Measurements from ENCODE around the gene NXPH1.
A peak's percentile ranks its signal among the peaks of the same experiment; 100 is the strongest.

Gene NXPH1

DNA sequence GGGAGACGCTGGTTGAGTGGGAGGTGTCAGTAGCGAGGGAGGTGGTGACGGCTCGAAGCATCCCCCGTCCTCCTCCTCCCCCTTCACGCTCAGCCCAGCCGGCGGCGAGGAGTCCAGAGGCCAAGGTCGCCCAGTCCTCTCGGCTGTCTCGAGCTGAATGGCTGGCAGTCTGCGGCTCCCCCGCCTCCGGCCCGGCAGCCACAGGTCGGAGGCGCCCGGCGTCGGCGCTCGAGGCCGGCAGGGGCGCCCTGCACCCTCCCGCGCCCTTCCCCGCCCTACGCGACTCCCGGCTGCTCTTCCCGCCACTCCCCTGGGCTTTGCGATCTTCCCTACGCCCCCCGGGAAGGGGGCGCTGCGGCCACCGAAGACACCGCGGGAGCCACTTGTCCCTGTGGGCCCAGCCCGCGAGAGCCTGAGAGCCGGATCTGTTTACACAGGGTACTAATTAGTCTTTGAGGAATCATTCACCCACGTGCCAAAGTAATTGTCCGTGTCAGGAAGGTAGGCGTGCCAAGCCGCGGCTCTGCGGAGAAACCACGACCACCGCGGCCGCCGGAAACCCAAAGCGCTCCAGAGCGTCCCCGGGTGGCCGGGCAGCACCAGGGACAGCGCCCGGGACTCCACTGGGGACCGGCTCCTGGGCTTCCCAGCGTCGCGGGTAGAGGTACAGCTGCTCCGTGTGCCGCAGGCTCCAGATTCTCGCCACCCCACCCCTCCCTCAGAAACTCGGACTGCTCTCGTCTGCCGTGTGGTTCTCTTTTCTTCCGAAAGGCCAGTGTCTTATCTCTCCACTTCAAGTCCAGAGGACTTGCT, at the start of gene NXPH1:
Gene NXPH1, plus strand, starts transcription at position 133 of the 813 bp plus-strand sequence.
- peak; percentile 12 to 21 for DNase-seq

DNA sequence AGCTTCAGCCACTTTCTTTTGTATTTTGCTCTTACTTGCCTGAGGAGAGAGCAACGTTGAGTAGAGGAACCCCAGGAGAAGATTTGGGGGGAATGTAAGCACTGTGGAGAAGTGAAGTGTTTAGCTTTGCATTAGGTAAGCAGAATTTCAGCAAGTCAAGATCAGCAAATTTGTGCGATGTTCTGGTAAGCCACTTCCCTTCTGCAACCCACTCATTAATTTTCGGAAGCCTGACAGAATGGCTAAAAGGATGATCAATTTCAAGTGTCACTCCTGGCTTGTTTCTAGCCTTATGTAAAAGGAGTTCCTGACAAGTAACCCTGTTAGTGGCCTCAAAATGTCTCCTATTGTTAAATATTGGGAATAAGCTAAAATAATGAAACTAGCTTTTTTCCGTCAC, 48.5 kb upstream of the NXPH1 start:
- no peak for DNase-seq
- TF ChIP-seq POLR2A (IDR thresholded peaks at IDR 0.05; ENCODE audit: low read length) (no peak), GATA1 (IDR thresholded peaks at IDR 0.05; ENCODE audit: low read depth, low read length) (no peak)

More for the DNA sequence above, at the start of gene NXPH1:
- TF ChIP-seq GATA1 (IDR thresholded peaks at IDR 0.05; ENCODE audit: low read depth, low read length) (no peak), POLR2A (IDR thresholded peaks at IDR 0.05; ENCODE audit: low read length) (no peak)

- TF ChIP-seq POLR2A (IDR thresholded peaks at IDR 0.05; ENCODE audit: low read length) (no peak), GATA1 (IDR thresholded peaks at IDR 0.05; ENCODE audit: low read depth, low read length) (no peak)
- DNase-seq = no peak
Measured at GRCh38 chr7:8386926-8387550, 46.4 kb upstream of the NXPH1 start.

DNA sequence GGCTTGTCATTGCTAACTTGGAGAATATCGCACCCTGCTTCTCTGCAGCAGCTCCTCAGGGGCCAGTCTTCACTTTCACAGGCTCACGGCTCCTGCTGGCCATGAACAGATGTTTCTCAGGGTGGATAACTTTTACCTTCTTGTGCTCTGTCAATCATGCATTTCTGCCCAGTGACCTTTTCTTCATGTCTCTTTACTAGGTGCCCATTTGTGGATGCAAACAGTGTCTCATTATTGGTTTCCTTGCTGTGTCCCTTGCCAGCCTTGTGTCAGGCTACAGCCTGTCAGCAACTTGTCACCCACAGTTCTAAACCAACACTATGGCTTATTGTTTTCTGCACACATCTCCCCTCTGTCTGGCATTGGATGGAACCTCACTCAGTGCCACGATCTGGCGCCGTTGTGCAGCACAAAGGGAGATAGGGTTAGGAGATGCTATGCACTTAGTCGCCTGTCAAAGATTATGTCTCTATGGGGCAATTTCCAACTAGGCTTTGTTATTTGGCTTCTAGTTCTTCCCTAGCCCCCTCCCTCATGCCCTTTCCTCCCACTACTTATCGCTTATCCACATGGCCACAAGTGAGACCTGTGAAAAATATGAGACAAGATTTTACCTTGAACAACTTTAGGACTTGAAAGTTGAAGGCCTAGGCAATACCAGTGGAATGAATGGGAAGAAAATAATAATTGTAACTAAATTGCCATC, 45.7 kb upstream of the NXPH1 start:
- DNase-seq = no peak
- no peak for TF ChIP-seq POLR2A (IDR thresholded peaks at IDR 0.05; ENCODE audit: low read length)
- TF ChIP-seq GATA1 (IDR thresholded peaks at IDR 0.05; ENCODE audit: low read depth, low read length) = no peak

DNA sequence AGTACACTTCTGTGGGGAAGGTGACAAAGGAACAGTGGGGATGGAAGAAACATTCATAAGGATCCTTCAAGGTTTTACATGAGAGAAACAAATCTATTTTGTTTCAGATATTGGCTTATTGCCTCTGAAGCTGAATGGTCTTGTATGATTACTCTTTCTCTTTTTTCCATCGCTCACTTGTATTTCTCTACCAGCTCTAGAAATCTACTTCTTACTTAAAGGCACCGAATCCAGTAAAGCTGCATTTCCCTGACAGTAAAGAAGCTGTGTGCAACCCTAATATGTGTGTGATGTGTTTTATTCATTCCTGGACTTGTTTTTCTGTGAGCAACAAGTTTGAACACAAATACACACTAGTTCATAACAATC, 45.2 kb upstream of the NXPH1 start:
- no peak for DNase-seq
- TF ChIP-seq GATA1 (IDR thresholded peaks at IDR 0.05; ENCODE audit: low read depth, low read length) = no peak
- no peak for TF ChIP-seq POLR2A (IDR thresholded peaks at IDR 0.05; ENCODE audit: low read length)

DNA sequence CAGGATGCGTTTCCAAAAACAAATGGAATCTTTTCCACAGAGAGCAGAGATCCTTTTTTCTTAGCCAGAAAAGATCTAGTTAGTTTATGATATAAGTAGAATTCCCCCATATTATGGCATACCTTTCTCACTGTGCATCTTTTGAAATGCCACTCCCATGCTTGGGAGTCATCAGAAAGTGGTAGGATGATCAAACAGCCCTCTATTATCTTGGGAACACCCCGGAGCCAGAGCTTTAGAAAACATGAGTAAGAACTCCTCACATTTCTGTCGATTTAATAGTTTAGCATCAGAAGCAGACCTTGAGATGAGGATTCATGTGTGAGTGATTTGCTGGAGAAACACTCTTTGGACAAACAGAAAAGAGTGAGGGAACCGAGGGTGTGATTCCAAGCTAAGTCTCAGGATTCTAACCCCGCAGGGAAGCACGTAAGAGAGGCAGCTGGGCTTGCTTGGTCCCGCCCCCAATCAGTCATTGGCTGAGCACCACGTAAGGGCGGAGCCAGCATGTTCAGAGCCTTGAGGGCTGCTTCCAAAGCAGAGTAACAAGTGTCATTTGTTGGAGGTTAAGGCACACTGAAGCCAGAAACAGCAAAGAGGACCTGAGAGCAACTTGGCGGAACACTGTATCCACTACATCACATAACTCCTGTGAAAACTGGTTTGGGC, 43.7 kb upstream of the NXPH1 start:
- TF ChIP-seq POLR2A (IDR thresholded peaks at IDR 0.05; ENCODE audit: low read length) = no peak
- no peak for TF ChIP-seq GATA1 (IDR thresholded peaks at IDR 0.05; ENCODE audit: low read depth, low read length)

DNA sequence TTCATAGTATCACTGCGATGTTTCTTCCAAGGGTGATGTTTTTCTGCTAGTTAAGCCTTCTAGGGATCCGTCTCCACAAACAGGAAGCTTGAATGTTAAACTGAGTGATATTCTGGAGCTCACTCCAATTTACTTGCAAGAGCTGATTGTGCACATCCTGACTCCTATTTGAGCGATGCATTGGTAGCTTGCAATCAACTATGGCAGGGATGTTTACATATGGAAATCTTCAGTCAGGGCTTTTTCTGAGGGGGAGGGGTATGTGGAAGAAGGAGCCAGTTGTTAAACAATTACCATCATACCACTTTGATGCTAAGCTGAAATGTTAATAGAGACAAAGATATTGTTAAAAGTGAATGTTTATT, 43.2 kb upstream of the NXPH1 start:
- no peak for TF ChIP-seq POLR2A (IDR thresholded peaks at IDR 0.05; ENCODE audit: low read length)
- no peak for TF ChIP-seq GATA1 (IDR thresholded peaks at IDR 0.05; ENCODE audit: low read depth, low read length)
- no peak for DNase-seq

More for the DNA sequence above, 43.7 kb upstream of the NXPH1 start:
- DNase-seq = peak; percentile 4 to 13

DNA sequence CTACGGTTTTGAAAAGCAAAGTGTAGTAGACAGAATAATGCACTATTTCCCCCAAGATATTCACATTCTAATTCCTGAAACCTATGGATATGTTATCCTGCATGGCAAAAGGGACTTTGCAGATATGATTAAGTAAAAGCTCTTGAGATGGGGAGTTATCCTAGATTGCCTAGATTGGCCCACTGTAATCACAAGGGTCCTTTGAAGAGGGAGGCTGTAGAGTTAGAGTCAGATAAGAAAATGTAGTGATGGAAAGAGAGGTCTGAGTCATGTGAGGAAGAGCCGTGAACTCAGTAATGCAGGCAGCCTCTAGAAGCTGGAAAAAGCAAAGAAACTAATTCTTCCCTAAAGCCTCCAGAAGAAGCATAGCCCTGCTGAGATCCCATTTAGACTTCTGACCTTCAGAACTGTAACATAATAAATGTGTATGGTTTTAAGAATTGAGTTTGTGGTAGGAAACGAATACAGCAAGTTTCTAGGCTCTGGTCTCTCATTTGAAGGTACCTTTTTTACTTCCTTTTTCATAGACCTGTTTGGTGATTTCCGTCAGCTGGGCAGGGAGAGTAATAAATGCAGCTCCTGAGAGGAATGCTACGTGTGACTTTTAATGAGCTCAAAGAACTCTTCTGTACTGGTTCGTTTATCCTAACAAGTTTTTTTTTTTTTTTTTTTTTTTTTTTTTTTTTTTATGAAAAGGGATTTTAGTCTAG, 41.9 kb upstream of the NXPH1 start:
- no peak for DNase-seq
- TF ChIP-seq GATA1 (IDR thresholded peaks at IDR 0.05; ENCODE audit: low read depth, low read length) = no peak
- TF ChIP-seq POLR2A (IDR thresholded peaks at IDR 0.05; ENCODE audit: low read length) = no peak

DNA sequence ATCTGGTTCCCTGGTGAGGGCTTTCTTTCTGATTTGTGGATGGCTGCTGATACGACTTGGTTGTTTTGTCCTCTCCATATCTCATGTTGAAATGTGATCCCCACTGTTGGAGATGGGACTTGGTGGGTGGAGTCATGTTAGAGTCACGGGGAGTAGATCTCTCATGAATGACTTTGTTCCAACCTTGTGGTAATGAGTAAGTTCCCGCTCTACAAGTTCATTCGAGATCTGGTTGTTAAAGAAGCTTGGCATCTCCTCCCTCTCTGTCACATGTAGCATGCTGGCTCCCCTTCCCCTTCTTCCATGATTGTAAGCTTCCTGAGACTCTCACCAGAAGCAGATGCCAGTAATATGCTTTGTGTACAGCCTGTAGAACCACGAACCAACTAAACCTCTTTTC, 37.1 kb upstream of the NXPH1 start:
- DNase-seq = no peak
- TF ChIP-seq GATA1 (IDR thresholded peaks at IDR 0.05; ENCODE audit: low read depth, low read length) (no peak), POLR2A (IDR thresholded peaks at IDR 0.05; ENCODE audit: low read length) (no peak)

GRCh38 chr7:8408871-8409270, 24.5 kb upstream of the NXPH1 start:
- TF ChIP-seq GATA1 (IDR thresholded peaks at IDR 0.05; ENCODE audit: low read depth, low read length) = no peak
- no peak for TF ChIP-seq POLR2A (IDR thresholded peaks at IDR 0.05; ENCODE audit: low read length)
- no peak for DNase-seq

GRCh38 chr7:8411103-8411502, 22.3 kb upstream of the NXPH1 start:
- DNase-seq = no peak
- TF ChIP-seq POLR2A (IDR thresholded peaks at IDR 0.05; ENCODE audit: low read length) = no peak

DNA sequence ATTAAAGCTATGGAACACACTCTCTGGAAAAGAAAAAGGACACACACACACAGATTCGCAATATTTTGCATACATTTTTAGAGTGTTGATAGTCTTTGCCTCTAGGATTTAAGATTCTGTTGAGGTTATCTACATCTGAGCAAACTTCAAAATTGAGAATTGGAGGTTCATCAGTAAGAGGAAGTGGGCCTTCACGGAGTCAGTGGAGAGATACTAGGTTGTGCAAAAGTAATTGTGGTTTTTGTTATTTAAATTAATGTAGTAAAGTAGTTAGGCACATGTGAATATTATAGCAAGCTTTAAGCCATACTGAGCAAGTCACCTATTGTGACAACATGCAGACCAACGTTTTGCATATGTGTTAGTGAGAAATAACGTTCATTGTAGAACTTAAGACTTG, 19.8 kb upstream of the NXPH1 start:
- TF ChIP-seq POLR2A (IDR thresholded peaks at IDR 0.05; ENCODE audit: low read length) = no peak
- no peak for TF ChIP-seq GATA1 (IDR thresholded peaks at IDR 0.05; ENCODE audit: low read depth, low read length)

DNA sequence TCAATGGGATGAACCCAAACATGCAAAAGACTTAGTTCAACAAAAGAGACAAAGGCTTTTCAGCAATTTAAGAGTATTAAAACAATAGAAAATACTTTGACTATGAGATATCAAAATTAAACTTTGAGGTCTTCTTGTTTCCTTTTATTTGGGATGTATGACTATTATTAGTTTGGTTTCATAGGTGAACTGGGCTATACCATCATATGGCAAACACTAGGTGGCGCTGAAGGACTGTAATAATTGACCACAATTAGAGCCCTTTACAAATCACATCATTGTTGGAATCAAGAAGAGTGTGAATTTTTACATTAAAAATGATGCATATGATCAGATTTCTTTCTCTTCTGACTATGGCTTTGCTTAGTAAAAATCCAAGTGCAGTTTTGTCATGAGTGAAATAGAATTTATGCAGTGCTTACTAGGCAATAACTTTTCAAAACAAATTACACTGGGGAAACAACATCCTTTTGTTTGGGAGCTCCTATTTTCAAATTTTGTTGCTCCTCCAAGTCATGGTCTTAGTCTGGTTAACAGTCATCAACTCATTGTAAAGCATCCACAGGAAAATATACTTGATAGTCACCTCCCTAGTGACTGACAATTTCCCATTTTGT, 14.7 kb upstream of the NXPH1 start:
- peak; percentile 55 to 80 for DNase-seq
- TF ChIP-seq POLR2A (IDR thresholded peaks at IDR 0.05; ENCODE audit: low read length) (no peak), GATA1 (IDR thresholded peaks at IDR 0.05; ENCODE audit: low read depth, low read length) (no peak)

More for the DNA sequence above, 19.8 kb upstream of the NXPH1 start:
- DNase-seq = no peak

Data from erythroblast (primary cell).